HCT116 (cell line): ENCODE results near the gene GDPD5.

Source experiments
- CTCF ChIP-seq, 3 experiments: fragments of 200-600 bp in 1 of 3; sonication (generic) in 1 of 3; IDR thresholded peaks in 2 of 3; conservative IDR thresholded peaks in 1 of 3; 2 replicates each; pipeline ENCODE4 v1.5.1; 2012 to 2017; ENCODE audit warnings: low read depth in 2 of 3, low read length in 2 of 3, antibody characterized with exemption in 1 of 3, borderline replicate concordance in 1 of 3, control low read depth in 1 of 3, mild to moderate bottlenecking in 1 of 3, mixed read lengths in 1 of 3, mixed run types in 1 of 3, moderate library complexity in 1 of 3; ENCODE audit not compliant: insufficient read depth in 1 of 3
- EZH2 ChIP-seq: fragments of 200-600 bp; sonication (generic); IDR thresholded peaks from 2 replicates; pipeline ENCODE4 v1.6.1; 2017; ENCODE audit warnings: antibody characterized with exemption, mixed run types
- EZH2phosphoT487 ChIP-seq: fragments of 200-600 bp; IDR thresholded peaks from 2 replicates; pipeline ENCODE4 v1.6.1; 2018; ENCODE audit warnings: antibody characterized with exemption, borderline replicate concordance
- MAX ChIP-seq: IDR thresholded peaks from 2 replicates; pipeline ENCODE4 v1.6.1; 2012
- POLR2A ChIP-seq: IDR thresholded peaks from 2 replicates; pipeline ENCODE4 v1.7.0; 2011; ENCODE audit warnings: borderline replicate concordance; ENCODE audit not compliant: insufficient read depth, insufficient read length; ENCODE audit errors: extremely low read depth
- RAD21 ChIP-seq: IDR thresholded peaks from 2 replicates; pipeline ENCODE4 v1.6.1; 2012; ENCODE audit warnings: low read depth, mild to moderate bottlenecking

- TF ChIP-seq EZH2 (no peak), MAX (no peak), CTCF (IDR thresholded peaks at IDR 0.05 in 2 of 3, conservative IDR thresholded peaks at IDR 0.05 in 1 of 3; ENCODE audit: borderline replicate concordance in 1 of 3, insufficient read depth in 1 of 3, low read depth in 2 of 3, low read length in 2 of 3) (no peak), EZH2phosphoT487 (no peak), RAD21 (no peak), POLR2A (no peak)
Observed at GRCh38 chr11:75462117-75462653, 63.6 kb downstream of the GDPD5 start.
